Right atrium auricular region (tissue), 2 donors: ENCODE measurements around the gene FAAP100. TPM values are rescaled to one million over a fixed set of nuclear protein-coding genes. Genes with fewer than 3 reads are reported as not detected.

Experiments
- DNase-seq: peaks from one replicate; pipeline ENCODE4 v3.0.0-alpha.2; 2019; ENCODE audit warnings: low spot score
- H3K27ac ChIP-seq, 2 donors: fragments of 200-600 bp; sonication (generic); 1 replicate in 1 of 2; 2 replicates in 1 of 2; pipeline ENCODE4 v1.5.1; 2016 to 2019
- H3K27me3 ChIP-seq, 2 donors: fragments of 200-600 bp; sonication (generic); one replicate each; pipeline versions ENCODE4 v1.5.1 to v1.6.0; 2017 to 2019
- H3K36me3 ChIP-seq: fragments of 200-600 bp; sonication (generic); one replicate; pipeline ENCODE4 v1.5.1; 2016
- H3K4me1 ChIP-seq, 2 donors: fragments of 200-600 bp; sonication (generic); one replicate each; pipeline versions ENCODE4 v1.5.1 to v1.6.0; 2017 to 2019
- H3K4me3 ChIP-seq, 2 donors: fragments of 200-600 bp; sonication (generic); 1 replicate in 1 of 2; 2 replicates in 1 of 2; pipeline ENCODE4 v1.5.1; 2017 to 2019; ENCODE audit warnings: mild to moderate bottlenecking in 1 of 2, moderate library complexity in 1 of 2
- H3K9me3 ChIP-seq, 2 donors: fragments of 200-600 bp; sonication (generic); one replicate each; pipeline ENCODE4 v1.5.1; 2019
- total RNA-seq, 2 donors: library from RNA; depleted of rRNA; stranded (reverse); fragments of >200 nt; gene quantifications; one replicate each; pipeline ENCODE4 v1.1.0, GENCODE V29; 2016
- TF ChIP-seq, protein P1 (sequence below), 2 donors: fragments of 200-600 bp; sonication (generic); IDR thresholded peaks; one replicate each; pipeline ENCODE4 v1.5.1; 2019; ENCODE audit warnings: antibody characterized with exemption in 2 of 2

The FAAP100 gene
- total RNA-seq, 2 donors from 2014 or later, result 12.8 to 13.7 TPM

DNA sequence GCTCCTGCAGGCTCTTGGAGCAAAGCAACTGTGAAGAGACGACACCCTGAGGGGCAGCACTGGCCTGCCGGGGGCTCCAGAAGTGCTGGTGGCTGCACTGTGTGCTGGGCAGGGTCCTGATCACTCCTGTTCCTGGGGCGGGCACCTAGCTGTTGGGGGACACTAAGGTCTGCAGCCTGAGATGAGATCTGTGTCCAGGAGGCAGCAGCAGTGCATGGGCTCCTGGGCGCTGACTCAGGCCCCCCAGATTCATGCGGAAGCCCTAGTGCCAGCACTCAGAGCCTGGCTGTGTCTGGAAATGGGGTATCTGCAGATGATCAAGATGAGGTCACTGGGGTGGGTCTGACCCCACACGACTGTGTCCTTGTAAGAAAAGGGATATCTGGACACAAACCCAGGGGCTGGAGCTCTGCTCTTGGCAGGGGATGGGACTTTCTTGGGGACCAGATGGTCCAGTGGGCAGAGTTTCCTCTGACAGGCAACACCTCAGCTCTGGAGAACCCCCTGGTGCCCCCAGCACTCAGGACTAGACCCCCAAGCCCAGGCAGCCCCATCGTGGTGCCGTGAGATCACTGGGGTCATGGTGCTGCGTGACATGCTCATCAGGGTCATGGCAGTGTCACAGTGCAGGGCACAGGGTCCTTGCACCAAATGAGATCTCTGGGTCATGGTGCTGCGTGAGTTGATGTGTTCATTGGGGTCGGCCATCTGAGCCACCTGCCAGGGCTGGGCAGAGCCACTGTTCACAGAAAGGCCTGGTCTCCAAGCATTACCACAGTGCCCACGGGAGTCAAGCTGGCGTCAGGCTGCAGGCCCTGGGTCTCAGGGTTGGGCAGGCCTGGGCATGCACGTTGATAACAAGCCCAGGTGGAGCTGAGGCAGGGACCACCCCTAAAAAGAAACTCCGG lies 9.5 kb downstream of the FAAP100 start:
- DNase-seq, result no peak

GRCh38 chr17:81541123-81541522 lies 11.0 kb downstream of the FAAP100 start:
- Histone ChIP-seq H3K4me1 (peaks cover 0 to 18% of the 10 kb centered on the region in 2 donors), H3K27me3 (peaks cover 6 to 16% of the 10 kb centered on the region in 2 donors), H3K36me3 (peaks cover 52% of the 10 kb centered on the region), H3K9me3 (no peaks in the 10 kb centered on the region), H3K27ac (no peak overlapping the region), H3K4me3 (no peak overlapping the region)
- TF ChIP-seq, protein P1, sequence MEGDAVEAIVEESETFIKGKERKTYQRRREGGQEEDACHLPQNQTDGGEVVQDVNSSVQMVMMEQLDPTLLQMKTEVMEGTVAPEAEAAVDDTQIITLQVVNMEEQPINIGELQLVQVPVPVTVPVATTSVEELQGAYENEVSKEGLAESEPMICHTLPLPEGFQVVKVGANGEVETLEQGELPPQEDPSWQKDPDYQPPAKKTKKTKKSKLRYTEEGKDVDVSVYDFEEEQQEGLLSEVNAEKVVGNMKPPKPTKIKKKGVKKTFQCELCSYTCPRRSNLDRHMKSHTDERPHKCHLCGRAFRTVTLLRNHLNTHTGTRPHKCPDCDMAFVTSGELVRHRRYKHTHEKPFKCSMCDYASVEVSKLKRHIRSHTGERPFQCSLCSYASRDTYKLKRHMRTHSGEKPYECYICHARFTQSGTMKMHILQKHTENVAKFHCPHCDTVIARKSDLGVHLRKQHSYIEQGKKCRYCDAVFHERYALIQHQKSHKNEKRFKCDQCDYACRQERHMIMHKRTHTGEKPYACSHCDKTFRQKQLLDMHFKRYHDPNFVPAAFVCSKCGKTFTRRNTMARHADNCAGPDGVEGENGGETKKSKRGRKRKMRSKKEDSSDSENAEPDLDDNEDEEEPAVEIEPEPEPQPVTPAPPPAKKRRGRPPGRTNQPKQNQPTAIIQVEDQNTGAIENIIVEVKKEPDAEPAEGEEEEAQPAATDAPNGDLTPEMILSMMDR (IDR thresholded peaks at IDR 0.05), result no peak
- no peak for DNase-seq

More for the DNA sequence above, 9.5 kb downstream of the FAAP100 start:
- Histone ChIP-seq H3K4me3 (no peak overlapping the region), H3K27me3 (peaks cover 0 to 1% of the 10 kb centered on the region in 2 donors), H3K9me3 (no peaks in the 10 kb centered on the region), H3K36me3 (peaks cover 67% of the 10 kb centered on the region), H3K27ac (no peak overlapping the region), H3K4me1 (peaks cover 0 to 2% of the 10 kb centered on the region in 2 donors)
- TF ChIP-seq, protein P1 (IDR thresholded peaks at IDR 0.05), result no peak

- Histone ChIP-seq H3K27me3 (peaks cover 6 to 19% of the 10 kb centered on the region in 2 donors), H3K36me3 (peaks cover 47% of the 10 kb centered on the region), H3K27ac (no peak overlapping the region), H3K4me3 (no peak overlapping the region), H3K9me3 (no peaks in the 10 kb centered on the region), H3K4me1 (peaks cover 0 to 21% of the 10 kb centered on the region in 2 donors)
- TF ChIP-seq, protein P1 (IDR thresholded peaks at IDR 0.05), result no peak
- no peak for DNase-seq
Observed at GRCh38 chr17:81540676-81541027, 11.5 kb downstream of the FAAP100 start.

DNA sequence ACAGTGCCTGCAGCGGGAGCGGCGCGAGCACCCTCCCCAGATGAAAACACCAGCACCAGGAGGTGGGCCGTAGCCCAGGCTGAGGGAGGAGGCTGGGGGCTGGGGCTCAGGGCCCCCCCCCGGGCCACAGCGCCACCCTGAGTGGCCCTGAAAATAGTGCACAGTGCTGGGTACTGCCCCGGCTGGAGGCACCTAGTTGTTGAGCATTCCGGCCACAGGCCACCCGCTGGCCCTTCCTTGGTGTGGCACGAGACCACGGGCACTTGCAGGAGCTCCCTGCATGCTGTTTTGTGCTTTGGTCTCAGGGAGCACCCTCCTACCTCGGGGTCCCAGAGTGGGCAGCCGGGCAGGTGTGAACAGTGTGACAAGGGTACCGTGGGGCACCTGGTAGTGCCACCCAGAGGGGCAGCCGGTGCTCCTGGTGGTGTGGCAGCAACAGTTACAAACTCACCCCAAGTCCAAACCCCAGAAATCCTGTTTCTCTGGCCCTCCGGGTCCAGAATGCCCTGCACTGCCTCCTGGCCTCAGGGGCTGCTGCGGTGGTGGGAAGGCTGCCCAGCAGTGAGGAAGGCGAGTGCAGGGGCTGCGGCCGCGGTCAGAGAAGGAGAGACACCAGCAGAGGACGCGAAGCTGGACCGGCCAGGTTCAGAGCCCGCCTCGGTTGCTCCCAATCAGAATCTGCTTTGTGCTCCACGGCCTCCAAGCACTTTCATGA lies 12.0 kb downstream of the FAAP100 start:
- peaks cover 43% of the 10 kb centered on the region for H3K36me3 ChIP-seq
- peaks cover 0 to 21% of the 10 kb centered on the region in 2 donors for H3K4me1 ChIP-seq
- no peaks in the 10 kb centered on the region for H3K9me3 ChIP-seq
- no peak overlapping the region for H3K4me3 ChIP-seq
- H3K27me3 ChIP-seq, result peaks cover 6 to 19% of the 10 kb centered on the region in 2 donors
- TF ChIP-seq, protein P1 (IDR thresholded peaks at IDR 0.05), result no peak
- DNase-seq, result no peak
- no peak overlapping the region for H3K27ac ChIP-seq

DNA sequence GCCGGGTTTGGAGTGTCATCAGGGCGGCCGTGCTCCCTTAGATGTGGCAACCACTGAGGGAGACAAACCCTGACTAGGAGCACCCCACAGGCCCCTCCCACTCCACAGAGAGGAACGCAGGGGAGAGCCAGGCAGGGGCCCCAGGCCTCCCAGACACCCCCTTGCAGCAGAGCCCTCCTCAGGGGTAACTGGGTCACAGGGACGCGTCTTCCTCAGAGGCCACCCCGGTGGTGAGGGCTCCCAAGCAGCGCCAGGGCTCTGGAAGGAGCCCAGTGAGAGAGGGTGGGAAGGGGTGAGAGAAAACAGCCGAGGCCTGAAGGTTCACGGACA lies 12.6 kb downstream of the FAAP100 start:
- Histone ChIP-seq H3K4me1 (peaks cover 0 to 21% of the 10 kb centered on the region in 2 donors), H3K27me3 (peaks cover 6 to 19% of the 10 kb centered on the region in 2 donors), H3K36me3 (peaks cover 37% of the 10 kb centered on the region), H3K9me3 (no peaks in the 10 kb centered on the region), H3K4me3 (no peak overlapping the region), H3K27ac (no peak overlapping the region)
- no peak for DNase-seq
- TF ChIP-seq, protein P1 (IDR thresholded peaks at IDR 0.05), result no peak
